Activated T-cell treated with anti-CD3 and anti-CD28 coated beads, Interleukin-2, amount 50 U/mL, for 72 hours (primary cell): ENCODE measurements around the gene NDOR1. TPM values are rescaled to one million over a fixed set of nuclear protein-coding genes. Genes with fewer than 3 reads are reported as not detected.

Source experiments
- ATAC-seq, 2 donors: fragments of 150-1000 bp; cut with Tn5 transposase; replicated peaks in 1 of 2; 2 replicates each; pipeline ENCODE4 v1.10.0; 2021; ENCODE audit warnings: moderate library complexity in 2 of 2, mild to moderate bottlenecking in 1 of 2
- DNase-seq, 2 donors: peaks; one replicate each; pipeline ENCODE4 v3.0.0; 2021 to 2022; ENCODE audit warnings: mixed read lengths in 1 of 2
- H3K27ac Mint-ChIP-seq: one replicate; pipeline ENCODE4 v1.8.0; 2022; ENCODE audit warnings: mild to moderate bottlenecking, moderate library complexity, mixed read lengths
- H3K27me3 Mint-ChIP-seq: one replicate; pipeline ENCODE4 v1.8.0; 2022; ENCODE audit warnings: low read depth, mixed read lengths
- H3K36me3 Mint-ChIP-seq, 2 donors: one replicate each; pipeline ENCODE4 v1.8.0; 2022; ENCODE audit warnings: mixed read lengths in 2 of 2, mild to moderate bottlenecking in 1 of 2; ENCODE audit not compliant: insufficient read depth in 2 of 2
- H3K4me1 Mint-ChIP-seq: one replicate; pipeline ENCODE4 v1.8.0; 2022; ENCODE audit warnings: low read depth, mixed read lengths
- H3K4me3 Mint-ChIP-seq, 2 donors: one replicate each; pipeline ENCODE4 v1.8.0; 2022; ENCODE audit warnings: mild to moderate bottlenecking in 2 of 2, mixed read lengths in 2 of 2, moderate library complexity in 2 of 2
- H3K9me3 Mint-ChIP-seq, 2 donors: one replicate each; pipeline ENCODE4 v1.8.0; 2022; ENCODE audit warnings: mixed read lengths in 2 of 2
- total RNA-seq, 2 donors: library from RNA; stranded (reverse); gene quantifications; one replicate each; pipeline ENCODE4 v1.2.3, GENCODE V29; 2022

NDOR1 gene
- total RNA-seq, 2 donors from 2014 or later: 43.3 to 50.9 TPM

GRCh38 chr9:137243626-137244485 lies 38.4 kb downstream of the NDOR1 start:
- Mint-ChIP-seq H3K9me3 (no peaks in the 10 kb centered on the region), H3K36me3 (peaks cover 9 to 11% of the 10 kb centered on the region in 2 donors), H3K27ac (peak overlapping the region; percentile 28), H3K27me3 (no peaks in the 10 kb centered on the region), H3K4me1 (peaks cover 29% of the 10 kb centered on the region), H3K4me3 (peak overlapping the region; percentile 41 to 85)
- no peak for ATAC-seq
- DNase-seq: no peak

DNA sequence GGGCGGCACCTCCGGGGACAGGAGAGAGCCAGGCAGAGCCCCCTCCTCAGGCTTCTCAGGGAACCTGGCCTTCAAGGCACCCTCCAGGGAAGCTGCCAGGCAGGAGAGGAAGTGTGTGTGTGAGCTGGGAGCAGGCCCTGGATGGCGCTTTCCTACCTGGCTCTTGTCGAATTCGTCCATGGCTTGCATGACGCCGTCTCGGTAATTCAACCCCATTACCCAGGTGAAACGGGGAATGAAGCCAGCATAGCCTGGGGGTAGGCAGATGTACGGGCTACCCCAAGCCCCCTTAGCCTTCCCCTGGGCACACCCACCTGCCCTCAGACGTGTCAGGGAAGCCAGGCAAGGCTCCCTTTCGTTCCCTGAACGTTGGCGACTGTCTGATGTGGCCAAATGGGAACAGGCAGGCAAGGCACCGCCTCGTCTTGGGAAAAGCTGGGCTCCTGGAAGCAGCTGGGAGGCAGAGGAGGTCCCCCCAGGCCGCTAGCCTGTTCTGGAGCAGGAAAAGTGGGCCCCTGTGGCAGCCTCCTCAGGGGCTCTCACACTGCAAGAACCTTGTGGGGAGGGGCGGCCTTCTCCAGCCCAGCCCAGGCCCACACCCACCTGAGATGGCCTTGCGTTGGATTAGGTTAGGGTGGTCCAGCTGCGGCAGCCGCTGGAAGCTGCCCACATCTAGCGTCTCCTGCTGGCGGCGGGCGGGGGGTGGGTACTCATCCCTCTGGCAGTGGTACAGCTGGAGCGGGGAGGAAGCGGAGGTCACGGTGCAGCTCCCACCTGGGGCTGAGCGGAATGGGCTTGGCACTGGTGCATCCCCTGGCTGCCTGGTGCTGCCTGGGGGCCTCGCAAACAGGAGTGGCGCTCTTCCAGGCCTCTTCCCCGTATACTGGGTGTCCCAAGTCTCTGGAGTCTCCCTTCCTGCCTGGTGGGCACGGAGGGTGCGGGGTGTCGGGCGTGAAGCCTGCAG lies 39.3 kb downstream of the NDOR1 start:
- peak overlapping the region in 1 of 2 donors; percentile 41 for H3K4me3 Mint-ChIP-seq
- ATAC-seq: no peak
- peak overlapping the region; percentile 54 for H3K27ac Mint-ChIP-seq
- H3K4me1 Mint-ChIP-seq: peaks cover 24% of the 10 kb centered on the region
- H3K36me3 Mint-ChIP-seq: peaks cover 9 to 11% of the 10 kb centered on the region in 2 donors
- H3K27me3 Mint-ChIP-seq: no peaks in the 10 kb centered on the region
- DNase-seq: peak in 1 of 2 donors; percentile 29
- no peaks in the 10 kb centered on the region for H3K9me3 Mint-ChIP-seq

DNA sequence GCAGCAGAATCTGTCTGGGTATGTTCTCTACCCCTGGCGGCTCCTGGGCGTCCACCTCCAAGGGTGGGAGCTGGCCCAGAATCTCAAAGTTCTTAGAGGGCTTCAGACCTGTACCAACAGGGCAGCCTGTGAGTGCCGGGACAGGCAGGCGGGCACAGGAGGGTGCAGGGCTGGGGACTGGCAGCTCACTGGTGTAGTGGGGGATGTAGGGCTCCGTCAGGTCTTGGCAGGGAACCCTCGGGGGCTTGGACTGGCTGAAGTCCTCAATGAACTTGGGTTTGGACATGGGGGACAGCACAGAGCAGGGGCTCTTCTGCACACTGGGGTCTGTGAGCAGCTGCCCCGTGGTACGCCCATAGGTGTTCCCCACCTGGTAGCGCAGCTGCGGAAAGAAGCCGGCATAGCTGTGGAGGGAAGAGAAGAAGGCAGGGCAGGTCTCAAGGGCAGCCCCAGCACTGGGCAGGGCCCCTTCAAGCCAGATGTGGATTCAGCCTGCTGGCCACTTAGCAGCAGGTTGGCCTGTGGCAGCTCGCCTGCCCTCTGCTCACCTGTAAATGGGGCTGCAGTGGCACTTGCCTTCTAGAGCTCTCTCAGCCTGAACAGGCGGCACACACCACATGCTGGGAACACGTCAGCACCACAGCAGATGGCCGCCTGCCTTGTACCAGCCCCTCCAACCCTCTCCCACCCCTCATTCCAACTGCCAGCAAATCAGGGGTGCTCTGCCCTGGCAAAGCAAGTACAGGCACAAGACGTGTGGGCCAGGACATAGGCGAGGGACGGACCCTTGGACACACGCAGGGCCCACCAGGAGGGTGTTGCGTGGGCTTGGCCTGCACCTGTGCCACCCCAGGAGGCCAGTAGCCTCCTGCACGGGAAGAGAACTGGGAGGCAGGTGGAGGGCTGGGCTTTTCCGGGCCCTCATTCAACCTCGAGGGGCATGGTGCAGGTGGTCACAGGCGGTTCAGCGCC lies 40.2 kb downstream of the NDOR1 start:
- Mint-ChIP-seq H3K4me1 (peaks cover 24% of the 10 kb centered on the region), H3K27ac (peak overlapping the region; percentile 54)

GRCh38 chr9:137247135-137247915 lies 41.8 kb downstream of the NDOR1 start:
- H3K4me1 Mint-ChIP-seq: peaks cover 21% of the 10 kb centered on the region
- H3K4me3 Mint-ChIP-seq: no peak overlapping the region
- H3K36me3 Mint-ChIP-seq: peaks cover 5 to 7% of the 10 kb centered on the region in 2 donors
- no peak overlapping the region for H3K27ac Mint-ChIP-seq
- ATAC-seq (peak in 1 of 2 donors; percentile 3), DNase-seq (no peak)
- no peaks in the 10 kb centered on the region for H3K9me3 Mint-ChIP-seq
- H3K27me3 Mint-ChIP-seq: no peaks in the 10 kb centered on the region

More for the DNA sequence above, 40.2 kb downstream of the NDOR1 start:
- no peak for DNase-seq
- no peak overlapping the region for H3K4me3 Mint-ChIP-seq
- H3K9me3 Mint-ChIP-seq: no peaks in the 10 kb centered on the region
- H3K27me3 Mint-ChIP-seq: no peaks in the 10 kb centered on the region
- ATAC-seq: peak in 1 of 2 donors; percentile 0
- peaks cover 9 to 11% of the 10 kb centered on the region in 2 donors for H3K36me3 Mint-ChIP-seq

GRCh38 chr9:137247916-137248175 lies 42.3 kb downstream of the NDOR1 start:
- H3K27ac Mint-ChIP-seq: no peak overlapping the region
- H3K27me3 Mint-ChIP-seq: no peaks in the 10 kb centered on the region
- no peaks in the 10 kb centered on the region for H3K9me3 Mint-ChIP-seq
- H3K36me3 Mint-ChIP-seq: peaks cover 2% of the 10 kb centered on the region in 2 donors
- H3K4me3 Mint-ChIP-seq: no peak overlapping the region
- peaks cover 16% of the 10 kb centered on the region for H3K4me1 Mint-ChIP-seq
- DNase-seq (no peak), ATAC-seq (no peak)

DNA sequence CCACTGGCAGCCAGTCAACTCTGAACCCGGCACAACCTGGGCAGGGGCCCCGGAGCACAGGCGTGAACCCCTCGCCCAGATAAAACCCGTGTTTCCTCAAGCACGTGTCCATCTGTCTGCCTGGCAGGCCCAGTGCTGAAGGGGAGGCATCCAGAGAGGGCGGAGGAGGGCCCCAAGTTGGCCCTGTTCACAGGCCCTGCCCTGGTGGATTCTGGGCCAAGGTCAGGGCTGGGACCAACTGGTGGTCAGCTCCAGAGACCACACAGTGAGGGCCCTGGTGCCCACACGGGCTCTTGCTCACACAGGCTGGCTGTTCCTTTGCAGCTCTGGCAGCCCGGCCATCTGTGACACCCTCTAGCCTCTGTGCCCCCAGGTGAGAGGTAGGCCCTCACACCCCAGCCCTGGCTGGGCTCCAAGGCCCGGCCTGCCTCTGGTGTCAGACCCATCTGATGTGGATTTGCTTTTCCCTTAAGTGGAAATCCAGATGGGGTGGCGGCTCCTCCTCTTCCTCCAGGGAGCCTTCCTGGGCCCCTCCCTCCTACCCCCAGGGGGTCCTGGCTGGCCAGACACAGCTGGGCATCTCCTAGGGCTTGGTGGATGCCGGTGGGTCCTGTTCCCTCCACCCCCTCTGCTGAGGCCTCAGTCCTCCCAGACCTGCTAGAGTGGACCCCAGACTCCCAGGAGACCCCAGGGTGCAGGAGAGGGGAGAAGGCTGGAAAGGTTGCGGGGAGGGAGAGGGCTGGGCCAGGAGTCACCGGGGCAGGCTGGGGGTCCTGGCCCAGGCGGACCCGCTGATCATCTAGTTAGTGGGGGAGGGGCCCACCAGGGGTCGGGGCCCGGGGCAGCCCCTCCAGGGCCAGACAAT lies 45.1 kb downstream of the NDOR1 start:
- no peaks in the 10 kb centered on the region for H3K9me3 Mint-ChIP-seq
- peaks cover 6% of the 10 kb centered on the region for H3K4me1 Mint-ChIP-seq
- ATAC-seq: no peak
- no peak overlapping the region for H3K27ac Mint-ChIP-seq
- no peaks in the 10 kb centered on the region for H3K27me3 Mint-ChIP-seq
- DNase-seq: no peak
- no peak overlapping the region for H3K4me3 Mint-ChIP-seq
- H3K36me3 Mint-ChIP-seq: no peaks in the 10 kb centered on the region

GRCh38 chr9:137251194-137251461 lies 45.6 kb downstream of the NDOR1 start, which contains the start of gene STPG3:
Gene STPG3, plus strand, starts transcription at chr9:137251286. Its CDS starts 1 bp downstream, at chr9:137251287.
- H3K4me1 Mint-ChIP-seq: peaks cover 9% of the 10 kb centered on the region
- DNase-seq (no peak), ATAC-seq (no peak)
- no peaks in the 10 kb centered on the region for H3K36me3 Mint-ChIP-seq
- no peak within 1 kb of the TSS for H3K27ac Mint-ChIP-seq
- no peaks in the 10 kb centered on the region for H3K9me3 Mint-ChIP-seq
- H3K4me3 Mint-ChIP-seq: no peak within 1 kb of the TSS
- H3K27me3 Mint-ChIP-seq: no peaks in the 10 kb centered on the region

DNA sequence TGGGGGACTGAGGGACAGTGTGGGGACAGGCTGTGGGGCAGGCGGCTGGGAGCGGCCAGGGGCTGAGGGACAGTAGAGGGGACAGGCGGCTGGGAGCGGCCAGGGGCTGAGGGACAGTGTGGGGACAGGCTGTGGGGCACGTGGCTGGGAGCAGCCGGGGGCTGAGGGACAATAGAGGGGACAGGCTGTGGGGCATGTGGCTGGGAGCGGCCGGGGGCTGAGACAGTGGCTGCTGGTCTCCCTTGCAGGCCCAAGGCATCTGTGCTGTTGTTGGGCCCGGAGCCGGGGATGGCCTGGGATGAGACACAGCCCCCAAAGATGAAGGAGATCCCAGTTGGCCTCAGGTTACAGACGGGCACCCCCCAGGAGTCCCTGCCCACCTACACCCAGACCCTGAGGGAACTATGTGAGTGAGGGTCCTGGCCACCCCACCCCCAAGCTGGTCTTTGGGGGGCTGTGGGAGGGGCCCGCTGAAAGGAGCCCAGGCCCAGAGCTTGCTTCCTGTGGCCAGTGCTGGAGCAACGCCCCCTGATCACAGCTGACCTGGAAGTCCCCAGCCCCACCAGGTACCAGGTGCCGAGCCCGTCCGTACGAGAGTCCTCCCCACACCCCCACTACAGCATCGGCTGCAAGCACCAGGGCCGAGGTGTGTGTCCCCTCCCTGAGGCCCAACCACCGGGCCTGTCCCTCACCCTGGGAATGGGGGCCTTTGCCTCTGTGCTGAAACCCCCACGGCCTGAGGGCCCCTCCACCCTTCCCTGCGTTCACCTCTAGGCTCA lies 46.2 kb downstream of the NDOR1 start:
- Mint-ChIP-seq H3K27me3 (no peaks in the 10 kb centered on the region), H3K9me3 (no peaks in the 10 kb centered on the region), H3K36me3 (peaks cover 0 to 3% of the 10 kb centered on the region in 2 donors), H3K4me1 (peaks cover 14% of the 10 kb centered on the region), H3K27ac (no peak overlapping the region), H3K4me3 (no peak overlapping the region)
- no peak for DNase-seq
- ATAC-seq: no peak

DNA sequence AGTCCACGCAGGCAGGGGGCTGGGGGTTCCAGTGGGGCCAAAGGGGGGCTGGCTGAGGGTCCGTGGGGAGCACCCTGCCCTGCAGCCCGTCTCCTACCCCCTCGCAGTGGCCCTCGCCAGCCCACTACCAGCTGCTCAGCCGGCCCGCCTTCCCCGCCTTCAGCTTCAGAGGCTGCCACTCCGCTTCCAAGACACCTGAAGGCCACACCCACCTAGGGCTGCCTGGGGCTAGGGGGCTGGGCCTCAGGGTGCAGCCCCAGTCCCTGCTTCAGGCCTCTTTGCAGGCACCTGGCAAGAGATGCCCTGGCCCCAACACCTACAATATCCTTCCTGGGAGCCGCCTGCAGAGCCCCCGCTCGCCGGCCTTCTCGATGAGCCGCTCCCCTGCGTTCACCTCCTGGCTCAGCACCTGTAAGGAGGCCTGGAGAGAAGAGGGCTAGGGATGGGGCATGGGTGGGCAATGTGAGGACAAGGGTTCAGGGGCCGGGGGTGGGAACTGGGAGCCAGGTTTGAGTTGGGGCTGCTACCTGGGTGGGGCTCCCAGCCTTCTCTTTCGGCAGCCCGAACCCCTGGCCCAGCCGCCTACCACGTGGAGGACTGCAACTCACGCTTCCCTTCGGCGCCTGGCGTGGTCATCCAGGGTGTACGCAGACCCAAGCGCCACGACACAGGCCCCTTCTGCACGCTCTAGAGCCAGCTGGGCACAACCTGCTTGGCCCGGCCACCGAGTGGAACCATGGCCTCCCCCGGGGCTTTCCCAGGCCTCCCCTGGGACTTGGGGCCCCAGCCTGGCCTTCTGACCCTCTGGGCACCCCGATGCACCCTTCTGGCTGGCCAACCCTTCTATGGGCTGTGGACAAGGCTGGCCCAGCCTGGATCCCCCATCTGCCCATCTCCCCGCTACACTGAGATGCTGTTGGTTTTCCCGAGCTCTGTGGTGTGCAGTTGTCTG lies 47.3 kb downstream of the NDOR1 start:
- DNase-seq: no peak
- no peak for ATAC-seq
- Mint-ChIP-seq H3K4me3 (no peak overlapping the region), H3K27ac (no peak overlapping the region), H3K27me3 (no peaks in the 10 kb centered on the region), H3K4me1 (peaks cover 14% of the 10 kb centered on the region), H3K36me3 (peaks cover 0 to 3% of the 10 kb centered on the region in 2 donors), H3K9me3 (no peaks in the 10 kb centered on the region)
